K562 (cell line): ENCODE results near the gene IGSF8. TPM values are rescaled to one million over a fixed set of nuclear protein-coding genes. Genes with fewer than 3 reads are reported as not detected.

ENCODE experiments used
- ATAC-seq: fragments of 200-7000 bp; cut with Tn5 transposase; 3 replicates; pipeline ENCODE4 v1.9.1; 2020; ENCODE audit warnings: moderate library complexity
- BruUV-seq: library from RNA; stranded (reverse); fragments of 400-500 nt; replicated peaks from 2 replicates; lab custom pipeline; 2021; lab: Mats Ljungman, UMichigan
- CTCF ChIA-PET: fragments of 300-600 bp; formaldehyde crosslinking; extraction: SDS; loops from one replicate; lab custom pipeline; 2021; ENCODE audit warnings: low intra/inter-chr PET ratio; lab: Yijun Ruan, JAX
- POLR2A ChIA-PET: fragments of 300-600, 350-650 bp; sonication (Branson Sonifier 250); formaldehyde crosslinking; extraction: SDS; loops from one replicate; lab custom pipeline; 2021; ENCODE audit warnings: antibody characterized with exemption, inconsistent platforms; lab: Yijun Ruan, JAX
- DNase-seq, 4 experiments: peaks; one replicate each; pipeline versions ENCODE4 v3.0.0 to v3.0.0-alpha.2; 2011 to 2018; ENCODE audit warnings: low spot score in 3 of 4, mixed read lengths in 3 of 4; ENCODE audit errors: extremely low read depth in 1 of 4
- FAIRE-seq: peaks from 2 replicates; lab custom pipeline; 2011; peaks lifted over from hg19 to GRCh38; lab: Jason Lieb, UNC
- H2AFZ ChIP-seq: 2 replicates; pipeline ENCODE4 v1.6.0; 2011; ENCODE audit warnings: low read depth, low read length, control low read depth, inconsistent platforms
- H3K27ac ChIP-seq: fragments of 200-600 bp; 3 replicates; pipeline ENCODE4 v1.8.0; 2011; ENCODE audit warnings: low read depth, mild to moderate bottlenecking, control low read depth, inconsistent platforms, low read length, moderate library complexity, mixed read lengths; ENCODE audit errors: extremely low read depth
- H3K27me3 ChIP-seq, 2 experiments: fragments of 300-600 bp in 1 of 2; 2 replicates in 1 of 2; 3 replicates in 1 of 2; pipeline versions ENCODE4 v1.6.0 to v1.8.0; 2011; ENCODE audit warnings: inconsistent platforms in 2 of 2, low read length in 2 of 2, mild to moderate bottlenecking in 1 of 2, mixed read lengths in 1 of 2, moderate library complexity in 1 of 2; ENCODE audit not compliant: control insufficient read depth in 2 of 2, insufficient read depth in 2 of 2
- H3K36me3 ChIP-seq: fragments of 300-600 bp; 3 replicates; pipeline ENCODE4 v1.8.0; 2011; ENCODE audit warnings: mild to moderate bottlenecking, low read length, inconsistent platforms; ENCODE audit not compliant: control insufficient read depth, insufficient read depth
- H3K4me1 ChIP-seq, 2 experiments: fragments of 200-600 bp in 1 of 2; replicated peaks in 1 of 2; 2 replicates in 1 of 2; 3 replicates in 1 of 2; pipeline versions ENCODE4 v1.5.1 to v1.8.0; 2011; ENCODE audit warnings: inconsistent platforms in 2 of 2, low read length in 2 of 2, mild to moderate bottlenecking in 1 of 2, mixed read lengths in 1 of 2, moderate library complexity in 1 of 2; ENCODE audit not compliant: control insufficient read depth in 2 of 2, insufficient read depth in 2 of 2
- H3K4me2 ChIP-seq: 2 replicates; pipeline ENCODE4 v1.6.1; 2011; ENCODE audit warnings: low read length, control low read depth, inconsistent platforms, mixed read lengths; ENCODE audit not compliant: insufficient read depth
- H3K4me3 ChIP-seq: fragments of 200-600 bp; sonication (generic), shearing (Covaris generic); 2 replicates; pipeline ENCODE4 v1.5.1; 2016; ENCODE audit warnings: control low read depth, inconsistent platforms
- H3K79me2 ChIP-seq: fragments of 200-600 bp; 3 replicates; pipeline ENCODE4 v1.8.0; 2011; ENCODE audit warnings: low read length, inconsistent platforms; ENCODE audit not compliant: control insufficient read depth, insufficient read depth
- H3K9ac ChIP-seq, 2 experiments: 2 replicates each; pipeline versions ENCODE4 v1.6.0 to v1.6.1; 2011; ENCODE audit warnings: low read depth in 2 of 2, low read length in 2 of 2, control low read depth in 1 of 2, inconsistent platforms in 1 of 2, mild to moderate bottlenecking in 1 of 2, mixed read lengths in 1 of 2; ENCODE audit not compliant: insufficient read depth in 1 of 2
- H3K9me1 ChIP-seq: one replicate; pipeline ENCODE4 v1.6.0; 2011; ENCODE audit warnings: inconsistent platforms, mild to moderate bottlenecking, low read length, moderate library complexity; ENCODE audit not compliant: control insufficient read depth, insufficient read depth
- H3K9me3 ChIP-seq: replicated peaks from 2 replicates; pipeline ENCODE4 v1.5.1; 2011; ENCODE audit warnings: low read depth, low read length, inconsistent platforms; ENCODE audit not compliant: control insufficient read depth, insufficient read depth
- H4K20me1 ChIP-seq: replicated peaks from 2 replicates; pipeline ENCODE4 v1.6.1; 2011; ENCODE audit warnings: low read length, inconsistent platforms, mixed read lengths; ENCODE audit not compliant: control insufficient read depth, insufficient read depth
- CEBPB ChIP-seq: fragments of 450-650 bp; IDR thresholded peaks from 2 replicates; pipeline ENCODE4 v1.6.1; 2016; ENCODE audit warnings: missing genetic modification characterization, missing compliant biosample characterization
- CEBPG ChIP-seq, 3 experiments: fragments of 200-800 bp in 1 of 3; sonication (Bioruptor generic) in 1 of 3; sonication (generic) in 1 of 3; formaldehyde crosslinking in 1 of 3; IDR thresholded peaks in 2 of 3; conservative IDR thresholded peaks in 1 of 3; 2 replicates each; pipeline versions ENCODE4 v1.6.1 to v1.8.0; 2016 to 2022; ENCODE audit warnings: missing compliant biosample characterization in 2 of 3, missing genetic modification characterization in 2 of 3, mild to moderate bottlenecking in 1 of 3, missing genetic modification reagents in 1 of 3
- KDM4B ChIP-seq, 2 experiments: fragments of 450-650 bp in 1 of 2; sonication (generic) in 1 of 2; IDR thresholded peaks; 2 replicates each; pipeline ENCODE4 v1.6.1; 2016 to 2017; ENCODE audit warnings: borderline replicate concordance in 2 of 2, antibody characterized with exemption in 1 of 2, low read depth in 1 of 2, mild to moderate bottlenecking in 1 of 2
- NFYB ChIP-seq: IDR thresholded peaks from 2 replicates; pipeline ENCODE4 v1.6.1; 2011; ENCODE audit warnings: mild to moderate bottlenecking, moderate library complexity; ENCODE audit not compliant: insufficient read length; ENCODE audit errors: extremely low read depth
- SMARCE1 ChIP-seq: fragments of 450-650 bp; IDR thresholded peaks from 2 replicates; pipeline ENCODE4 v1.7.1; 2016; ENCODE audit warnings: mild to moderate bottlenecking
- ZNF584 ChIP-seq: fragments of 200-800 bp; sonication (Bioruptor generic); IDR thresholded peaks from 2 replicates; pipeline ENCODE4 v1.6.1; 2016; ENCODE audit warnings: low read depth, mild to moderate bottlenecking, missing genetic modification characterization, missing compliant biosample characterization
- ZNF696 ChIP-seq: fragments of 250-450 bp; sonication (Bioruptor Pico); conservative IDR thresholded peaks from 2 replicates; pipeline ENCODE4 v1.4.0; 2020; ENCODE audit warnings: mild to moderate bottlenecking, moderate library complexity
- WGBS: fragments of 100-300 bp; shearing (Covaris generic); methylation state at CpG from one replicate; pipeline ENCODE4 v1.1.6; 2016; ENCODE audit warnings: low coverage, mixed read lengths; ENCODE audit not compliant: insufficient coverage; ENCODE audit errors: missing lambda C conversion rate; 5-methylcytosine and 5-hydroxymethylcytosine counted together
- in situ Hi-C: fragments of 300-500 bp; cut with MboI; formaldehyde crosslinking; loops from 4 replicates; pipeline ENCODE4 v1.15.0; 2018; ENCODE audit warnings: inconsistent platforms, mixed read lengths
- intact Hi-C: fragments of 100-400 bp; cut with micrococcal nuclease; formaldehyde crosslinking; loops from 2 replicates; pipeline ENCODE4 v1.14.2; 2022
- polyA plus RNA-seq, 8 experiments: library from polyadenylated mRNA; depleted of rRNA in 4 of 8; stranded (reverse) in 5 of 8; unstranded in 3 of 8; fragments of >200 nt; fragmentation: Nextera tagmentation in 2 of 8; fragmentation: Illumina TruSeq in 1 of 8; extraction: Ambion mirVana in 2 of 8; extraction: Trizol in 1 of 8; gene quantifications; 2 replicates each; pipeline versions ENCODE4 v1.2.1 to v1.2.3, GENCODE V29; 2011 to 2014; ENCODE audit warnings: inconsistent platforms in 1 of 8, missing spikeins in 1 of 8
- total RNA-seq, 7 experiments: library from RNA; depleted of rRNA in 6 of 7; stranded (reverse); fragments of >200 nt in 6 of 7; fragmentation: Illumina TruSeq in 2 of 7; extraction: Trizol in 2 of 7; gene quantifications; 2 replicates each; pipeline versions ENCODE4 v1.2.1 to v1.2.3, GENCODE V29; 2011 to 2021; ENCODE audit warnings: low replicate concordance in 1 of 7

The IGSF8 gene
- total and polyA plus RNA-seq, 9 of the 15 experiments (the other 6 are each of a cell fraction or from before 2014, with no cell fraction given): 0.32 to 11.7 (median 3.2) TPM

DNA sequence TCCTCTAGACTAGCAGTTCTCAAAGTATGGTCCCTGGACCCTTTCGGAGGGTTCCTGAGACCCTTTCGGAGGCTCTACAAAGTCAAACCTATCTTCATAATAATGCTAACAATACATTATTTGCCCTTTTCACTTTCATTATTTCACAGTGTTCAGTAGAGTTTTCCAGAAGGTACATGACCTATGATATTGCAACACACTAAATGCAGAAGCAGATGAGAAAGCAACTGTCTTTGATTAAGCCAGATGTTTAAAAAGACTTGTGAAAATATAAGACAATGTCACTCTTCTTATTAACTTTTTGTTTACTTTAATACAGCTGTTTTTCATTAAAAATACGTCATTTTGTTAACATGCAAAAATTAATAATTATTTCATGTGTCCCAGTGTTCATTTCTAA lies 34.3 kb downstream of the IGSF8 start:
- Histone ChIP-seq H3K9me1 (no peaks in the 10 kb centered on the region), H4K20me1 (no peaks in the 10 kb centered on the region; the same call in 1 of the 2 replicates), H3K9me3 (no peaks in the 10 kb centered on the region), H3K4me2 (no peak overlapping the region), H3K36me3 (no peaks in the 10 kb centered on the region), H3K79me2 (no peaks in the 10 kb centered on the region), H3K27ac (no peak overlapping the region), H3K4me3 (no peak overlapping the region), H3K27me3 (peaks cover 18 to 55% of the 10 kb centered on the region in 2 experiments; a peak in 4 of 5 replicates), H3K4me1 (no peaks in the 10 kb centered on the region; a peak in 1 of 5 replicates), H3K9ac (no peak overlapping the region), H2AFZ (no peak overlapping the region)
- intact Hi-C loops: no loop called here
- ChIA-PET CTCF (no interaction called here), POLR2A (interaction anchor here (0.6 to 2.8 kb wide), 4 partner anchors 8 to 149 kb away, joined by 3 to 12 read pairs (median 6); no protein-coding TSS in a partner anchor)
- in situ Hi-C loops: no loop called here
- TF ChIP-seq CEBPG (CRISPR knock-in tag; IDR thresholded peaks at IDR 0.05): no peak
- TF ChIP-seq CEBPG (tag; conservative IDR thresholded peaks at IDR 0.05 in 1 of 2, IDR thresholded peaks at IDR 0.05 in 1 of 2): peak in 1 of 2 experiments; percentile 38; a peak in 1 of 4 replicates
- TF ChIP-seq SMARCE1: no peak
- TF ChIP-seq ZNF696 (CRISPR knock-in tag): no peak
- no peak for TF ChIP-seq NFYB
- TF ChIP-seq ZNF584: no peak
- peak; percentile 59 for TF ChIP-seq CEBPB (tag)
- TF ChIP-seq KDM4B (IDR thresholded peaks at IDR 0.05; ENCODE audit: borderline replicate concordance in 2 of 2, low read depth in 1 of 2): no peak
- FAIRE-seq (peak; percentile 11), DNase-seq (no peak), ATAC-seq (no peak)
- no TSS peak for BruUV-seq
- 5% methylated on average over 3 of the region's 3 CpGs for WGBS
